ENCODE results near the gene ENOX1.

DNA sequence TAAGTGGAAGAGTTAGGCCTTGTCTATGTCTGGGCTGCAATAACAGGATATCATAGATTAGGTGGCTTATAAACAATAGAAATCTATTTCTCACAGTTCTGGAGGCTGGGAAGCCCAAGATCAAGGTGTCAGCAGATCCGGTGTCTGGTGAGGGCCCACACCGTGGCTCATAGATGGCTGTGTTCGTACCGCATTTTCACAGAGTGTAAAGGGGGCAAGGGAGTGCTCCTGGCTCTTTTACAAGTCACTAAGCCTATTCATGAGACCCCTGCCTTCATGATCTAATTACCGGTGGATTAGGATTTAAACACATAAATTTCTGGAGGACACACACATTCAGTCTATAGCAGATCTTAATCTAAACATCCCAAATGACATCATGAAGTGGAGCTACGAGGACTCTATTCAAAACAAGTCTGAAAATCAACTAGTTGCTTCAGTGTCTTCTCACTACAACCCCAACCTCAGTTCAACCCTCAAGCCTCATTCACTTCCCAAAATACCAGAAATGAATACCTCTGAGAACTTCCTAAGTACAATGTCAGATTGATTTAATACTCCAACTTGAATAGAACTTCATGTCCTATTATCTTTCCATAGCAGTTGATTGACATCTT, 23.5 kb downstream of the ENOX1 start:
- TF ChIP-seq, protein P1, sequence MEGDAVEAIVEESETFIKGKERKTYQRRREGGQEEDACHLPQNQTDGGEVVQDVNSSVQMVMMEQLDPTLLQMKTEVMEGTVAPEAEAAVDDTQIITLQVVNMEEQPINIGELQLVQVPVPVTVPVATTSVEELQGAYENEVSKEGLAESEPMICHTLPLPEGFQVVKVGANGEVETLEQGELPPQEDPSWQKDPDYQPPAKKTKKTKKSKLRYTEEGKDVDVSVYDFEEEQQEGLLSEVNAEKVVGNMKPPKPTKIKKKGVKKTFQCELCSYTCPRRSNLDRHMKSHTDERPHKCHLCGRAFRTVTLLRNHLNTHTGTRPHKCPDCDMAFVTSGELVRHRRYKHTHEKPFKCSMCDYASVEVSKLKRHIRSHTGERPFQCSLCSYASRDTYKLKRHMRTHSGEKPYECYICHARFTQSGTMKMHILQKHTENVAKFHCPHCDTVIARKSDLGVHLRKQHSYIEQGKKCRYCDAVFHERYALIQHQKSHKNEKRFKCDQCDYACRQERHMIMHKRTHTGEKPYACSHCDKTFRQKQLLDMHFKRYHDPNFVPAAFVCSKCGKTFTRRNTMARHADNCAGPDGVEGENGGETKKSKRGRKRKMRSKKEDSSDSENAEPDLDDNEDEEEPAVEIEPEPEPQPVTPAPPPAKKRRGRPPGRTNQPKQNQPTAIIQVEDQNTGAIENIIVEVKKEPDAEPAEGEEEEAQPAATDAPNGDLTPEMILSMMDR (IDR thresholded peaks at IDR 0.05) = no peak
- TF ChIP-seq POLR2AphosphoS5 (IDR thresholded peaks at IDR 0.05) (no peak), POLR2A (IDR thresholded peaks at IDR 0.05) (no peak), EP300 (IDR thresholded peaks at IDR 0.05) (no peak)
